Astrocyte of the spinal cord (primary cell): ENCODE results near the gene EDEM3.

Source experiments
- DNase-seq: peaks from one replicate; pipeline ENCODE4 v3.0.0; 2011; ENCODE audit warnings: low read depth, low spot score
- H3K4me3 ChIP-seq: 2 replicates; pipeline ENCODE4 v1.5.1; 2011; ENCODE audit warnings: low read depth, mild to moderate bottlenecking, low read length, moderate library complexity
- in situ Hi-C: cut with HindIII; loops from 2 replicates; pipeline ENCODE4 v1.10.0; 2017; ENCODE audit warnings: low sequenced_read_pairs
- TF ChIP-seq, protein P1 (sequence below): IDR thresholded peaks from 2 replicates; pipeline ENCODE4 v1.5.1; 2012; ENCODE audit warnings: low read depth, mild to moderate bottlenecking, low read length, inconsistent platforms

The EDEM3 gene

DNA sequence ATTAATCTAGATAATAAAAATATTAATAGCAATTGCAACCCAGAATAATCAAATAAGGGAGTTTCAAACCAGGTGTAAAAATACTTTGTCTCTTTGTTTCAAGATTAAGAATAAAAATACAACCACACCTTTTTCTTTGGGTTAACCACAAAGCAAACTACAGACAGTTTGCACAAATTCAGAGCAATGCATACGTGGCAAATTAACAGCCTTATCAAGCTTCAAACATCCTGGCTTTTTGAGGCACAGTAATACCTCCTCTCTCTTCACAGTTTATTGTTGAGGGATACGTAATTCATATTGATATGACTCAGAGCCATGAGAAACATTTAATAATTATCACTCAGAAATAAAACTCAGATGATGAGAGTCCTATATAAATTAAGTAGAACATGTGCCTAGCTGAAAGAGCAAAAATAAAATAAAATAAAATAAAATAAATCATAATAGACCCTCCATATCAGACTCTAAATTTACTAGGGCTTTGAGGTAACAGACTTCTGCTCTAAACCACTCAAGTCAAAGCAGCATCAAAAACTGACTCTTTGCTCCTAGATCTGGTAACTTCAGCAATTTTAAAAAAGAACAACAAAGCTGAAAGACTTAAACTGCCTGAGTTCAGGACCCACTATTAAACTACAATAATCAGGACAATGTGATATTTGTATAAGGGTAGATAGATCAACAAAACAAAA lies 11.4 kb downstream of the EDEM3 start:
- TF ChIP-seq, protein P1, sequence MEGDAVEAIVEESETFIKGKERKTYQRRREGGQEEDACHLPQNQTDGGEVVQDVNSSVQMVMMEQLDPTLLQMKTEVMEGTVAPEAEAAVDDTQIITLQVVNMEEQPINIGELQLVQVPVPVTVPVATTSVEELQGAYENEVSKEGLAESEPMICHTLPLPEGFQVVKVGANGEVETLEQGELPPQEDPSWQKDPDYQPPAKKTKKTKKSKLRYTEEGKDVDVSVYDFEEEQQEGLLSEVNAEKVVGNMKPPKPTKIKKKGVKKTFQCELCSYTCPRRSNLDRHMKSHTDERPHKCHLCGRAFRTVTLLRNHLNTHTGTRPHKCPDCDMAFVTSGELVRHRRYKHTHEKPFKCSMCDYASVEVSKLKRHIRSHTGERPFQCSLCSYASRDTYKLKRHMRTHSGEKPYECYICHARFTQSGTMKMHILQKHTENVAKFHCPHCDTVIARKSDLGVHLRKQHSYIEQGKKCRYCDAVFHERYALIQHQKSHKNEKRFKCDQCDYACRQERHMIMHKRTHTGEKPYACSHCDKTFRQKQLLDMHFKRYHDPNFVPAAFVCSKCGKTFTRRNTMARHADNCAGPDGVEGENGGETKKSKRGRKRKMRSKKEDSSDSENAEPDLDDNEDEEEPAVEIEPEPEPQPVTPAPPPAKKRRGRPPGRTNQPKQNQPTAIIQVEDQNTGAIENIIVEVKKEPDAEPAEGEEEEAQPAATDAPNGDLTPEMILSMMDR: no peak
- in situ Hi-C loops: no loop called here
- H3K4me3 ChIP-seq: no peak overlapping the region
- DNase-seq: no peak

DNA sequence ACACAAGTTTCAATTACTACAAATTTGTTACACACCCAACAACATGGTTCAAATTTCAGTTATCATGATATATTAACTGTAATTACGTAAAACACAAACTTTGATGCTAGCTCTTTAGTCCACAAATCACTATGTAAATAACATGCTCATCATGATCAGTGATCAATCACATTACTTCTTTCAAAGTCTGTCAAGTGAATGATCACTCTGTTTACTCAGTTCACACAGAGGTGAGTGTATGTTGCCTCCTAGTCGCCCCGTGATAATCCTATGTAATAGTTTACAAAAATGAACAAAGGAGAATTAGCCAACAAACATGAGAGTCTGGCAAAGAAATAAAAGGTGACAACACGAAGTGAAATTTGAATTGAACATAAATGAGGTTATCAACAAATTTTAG lies 14.3 kb downstream of the EDEM3 start:
- DNase-seq: no peak
- in situ Hi-C loops: no loop called here
- TF ChIP-seq, protein P1: no peak
- no peak overlapping the region for H3K4me3 ChIP-seq

DNA sequence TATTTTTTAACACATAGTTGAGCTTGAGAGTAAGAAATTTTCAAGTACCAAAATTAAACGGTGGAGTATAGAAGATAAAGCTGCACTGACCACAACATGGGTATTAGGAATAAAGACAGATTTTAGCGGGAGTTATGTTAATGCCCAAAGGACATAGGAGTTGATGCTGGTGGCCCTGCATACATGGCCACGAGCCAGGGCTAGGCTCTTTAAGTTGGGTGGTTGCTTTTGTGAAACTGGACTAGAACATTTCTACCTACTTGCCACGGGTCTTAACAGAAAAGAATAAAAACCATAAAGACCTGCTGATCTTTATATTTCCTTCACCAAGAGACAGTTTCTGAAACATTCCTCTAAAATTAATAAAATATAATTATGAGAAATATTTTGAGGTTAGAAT lies 14.9 kb downstream of the EDEM3 start:
- DNase-seq: no peak
- in situ Hi-C loops: no loop called here

DNA sequence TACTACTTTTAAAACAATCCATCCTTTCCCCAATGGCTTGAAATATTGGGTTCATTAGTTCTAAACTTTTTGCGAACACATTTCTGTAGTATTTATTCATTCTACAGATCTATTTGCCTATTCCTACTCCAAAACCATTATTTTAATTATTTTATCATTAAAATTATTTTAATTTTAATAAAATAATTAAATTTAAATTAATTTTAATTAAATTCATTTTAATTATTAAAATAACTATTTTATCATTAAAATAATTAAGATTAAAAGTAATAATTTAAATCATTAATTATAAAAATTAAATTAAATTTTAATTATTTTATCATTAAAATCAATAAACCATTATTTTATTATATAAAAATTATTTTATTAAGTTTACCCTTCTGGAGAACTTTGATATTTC lies 15.6 kb downstream of the EDEM3 start:
- no peak overlapping the region for H3K4me3 ChIP-seq
- TF ChIP-seq, protein P1: no peak
- no peak for DNase-seq
- in situ Hi-C loops: no loop called here

More for the DNA sequence above, 14.9 kb downstream of the EDEM3 start:
- TF ChIP-seq, protein P1: no peak
- no peak overlapping the region for H3K4me3 ChIP-seq

DNA sequence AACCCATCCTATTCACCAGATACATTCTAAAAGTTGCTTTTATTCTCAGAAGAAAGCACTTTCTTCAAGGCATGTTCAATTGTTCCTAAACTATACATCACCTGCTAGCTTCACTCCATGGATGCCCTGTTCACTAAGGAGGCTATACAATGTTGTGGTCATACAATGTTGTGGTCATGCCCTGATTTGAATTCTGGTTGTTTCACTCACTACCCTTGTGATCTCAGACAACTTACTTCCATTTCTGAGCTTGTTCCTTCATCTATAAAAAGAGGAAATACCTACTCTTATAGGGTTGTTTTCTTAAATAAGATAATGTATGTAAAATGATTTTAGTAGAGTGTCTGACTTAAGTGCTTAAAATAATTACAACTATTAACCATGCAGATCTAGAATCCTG lies 19.7 kb downstream of the EDEM3 start:
- no peak for DNase-seq
- in situ Hi-C loops: no loop called here

DNA sequence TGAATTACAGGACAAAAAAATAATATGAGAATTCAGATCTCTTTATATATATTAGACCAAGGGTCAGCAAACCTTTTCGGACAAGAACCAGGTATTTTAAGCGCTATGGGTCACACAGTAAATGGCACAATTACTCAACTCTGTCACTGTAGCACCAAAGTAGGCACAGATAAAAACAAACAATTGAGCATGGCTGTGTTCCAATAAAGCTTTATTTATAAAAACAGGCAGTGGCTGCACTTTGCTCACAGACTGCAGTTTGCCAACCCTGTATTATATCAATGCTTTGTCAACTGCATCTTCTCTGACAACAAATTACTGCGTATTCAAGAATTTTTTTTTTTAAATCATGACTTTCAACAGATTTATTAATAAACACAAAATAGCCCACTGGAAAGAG lies 29.8 kb downstream of the EDEM3 start:
- in situ Hi-C loops: no loop called here
- H3K4me3 ChIP-seq: no peak overlapping the region
- DNase-seq: no peak
- TF ChIP-seq, protein P1: no peak

More for the DNA sequence above, 19.7 kb downstream of the EDEM3 start:
- TF ChIP-seq, protein P1: no peak
- H3K4me3 ChIP-seq: no peak overlapping the region
